ENCODE data around the gene RTTN.

RTTN gene

GRCh38 chr18:69985239-69985638 lies 220.2 kb downstream of the RTTN start:
- TF ChIP-seq CTCF (IDR thresholded peaks at IDR 0.05; ENCODE audit: borderline replicate concordance, extremely low read depth, low read length, poor library complexity, severe bottlenecking) (no peak), EZH2 (IDR thresholded peaks at IDR 0.05; ENCODE audit: borderline replicate concordance, low read depth, low read length, severe bottlenecking) (no peak)
- DNase-seq: no peak
- Histone ChIP-seq H3K4me2 (ENCODE audit: insufficient read depth, low read length) (no peak overlapping the region), H3K27ac (ENCODE audit: low read length) (no peak overlapping the region), H3K9me3 (ENCODE audit: insufficient read depth, low read length, severe bottlenecking) (no peaks in the 10 kb centered on the region), H4K20me1 (ENCODE audit: insufficient read depth, low read length) (no peaks in the 10 kb centered on the region), H3K4me3 (ENCODE audit: low read depth in 1 of 2, low read length in 2 of 2) (no peak overlapping the region), H3K4me1 (ENCODE audit: insufficient read depth, low read length) (no peaks in the 10 kb centered on the region), H3K27me3 (ENCODE audit: insufficient read depth, low read length, poor library complexity) (no peaks in the 10 kb centered on the region), H3K36me3 (ENCODE audit: insufficient read depth, low read length) (peaks cover 16% of the 10 kb centered on the region), H3K79me2 (ENCODE audit: insufficient read depth, low read length) (no peaks in the 10 kb centered on the region), H3K9ac (ENCODE audit: low read depth, low read length) (no peak overlapping the region), H2AFZ (ENCODE audit: low read depth, low read length) (no peak overlapping the region)
- ATAC-seq (ENCODE audit: insufficient read depth, low read depth): no peak

- no peaks in the 10 kb centered on the region for H3K79me2 ChIP-seq (ENCODE audit: insufficient read depth, low read length)
- H3K27me3 ChIP-seq (ENCODE audit: insufficient read depth, low read length, poor library complexity): no peaks in the 10 kb centered on the region
- ATAC-seq (ENCODE audit: insufficient read depth, low read depth): no peak
- no peak for DNase-seq
- H3K4me1 ChIP-seq (ENCODE audit: insufficient read depth, low read length): no peaks in the 10 kb centered on the region
- TF ChIP-seq EZH2 (IDR thresholded peaks at IDR 0.05; ENCODE audit: borderline replicate concordance, low read depth, low read length, severe bottlenecking) (no peak), CTCF (IDR thresholded peaks at IDR 0.05; ENCODE audit: borderline replicate concordance, extremely low read depth, low read length, poor library complexity, severe bottlenecking) (no peak)
- H2AFZ ChIP-seq (ENCODE audit: low read depth, low read length): no peak overlapping the region
- no peak overlapping the region for H3K4me2 ChIP-seq (ENCODE audit: insufficient read depth, low read length)
- no peaks in the 10 kb centered on the region for H4K20me1 ChIP-seq (ENCODE audit: insufficient read depth, low read length)
- no peak overlapping the region for H3K27ac ChIP-seq (ENCODE audit: low read length)
- no peak overlapping the region for H3K4me3 ChIP-seq (ENCODE audit: low read depth in 1 of 2, low read length in 2 of 2)
- H3K9ac ChIP-seq (ENCODE audit: low read depth, low read length): no peak overlapping the region
- no peaks in the 10 kb centered on the region for H3K9me3 ChIP-seq (ENCODE audit: insufficient read depth, low read length, severe bottlenecking)
- peaks cover 24% of the 10 kb centered on the region for H3K36me3 ChIP-seq (ENCODE audit: insufficient read depth, low read length)
These were observed 223.1 kb downstream of the RTTN start for GRCh38 chr18:69982417-69982816.

- Histone ChIP-seq H3K36me3 (ENCODE audit: insufficient read depth, low read length) (peaks cover 24% of the 10 kb centered on the region), H4K20me1 (ENCODE audit: insufficient read depth, low read length) (no peaks in the 10 kb centered on the region), H3K79me2 (ENCODE audit: insufficient read depth, low read length) (no peaks in the 10 kb centered on the region), H3K9me3 (ENCODE audit: insufficient read depth, low read length, severe bottlenecking) (no peaks in the 10 kb centered on the region), H3K4me1 (ENCODE audit: insufficient read depth, low read length) (no peaks in the 10 kb centered on the region), H3K27me3 (ENCODE audit: insufficient read depth, low read length, poor library complexity) (no peaks in the 10 kb centered on the region), H3K4me3 (ENCODE audit: low read depth in 1 of 2, low read length in 2 of 2) (no peak overlapping the region), H3K27ac (ENCODE audit: low read length) (no peak overlapping the region), H2AFZ (ENCODE audit: low read depth, low read length) (no peak overlapping the region), H3K9ac (ENCODE audit: low read depth, low read length) (no peak overlapping the region), H3K4me2 (ENCODE audit: insufficient read depth, low read length) (no peak overlapping the region)
- no peak for DNase-seq
- no peak for TF ChIP-seq EZH2 (IDR thresholded peaks at IDR 0.05; ENCODE audit: borderline replicate concordance, low read depth, low read length, severe bottlenecking)
- no peak for TF ChIP-seq CTCF (IDR thresholded peaks at IDR 0.05; ENCODE audit: borderline replicate concordance, extremely low read depth, low read length, poor library complexity, severe bottlenecking)
- no peak for ATAC-seq (ENCODE audit: insufficient read depth, low read depth)
These were observed 223.5 kb downstream of the RTTN start for GRCh38 chr18:69981948-69982347.
